HepG2 (cell line): ENCODE results near the gene CPB2. TPM values are rescaled to one million over a fixed set of nuclear protein-coding genes. Genes with fewer than 3 reads are reported as not detected.

Experiments used
- AKAP8 ChIP-seq: sonication (generic); formaldehyde crosslinking; IDR thresholded peaks from 2 replicates; pipeline ENCODE4 v1.5.1; 2020; ENCODE audit warnings: mild to moderate bottlenecking, missing genetic modification reagents
- ATF4 ChIP-seq, 2 experiments: fragments of 450-650 bp in 1 of 2; sonication (generic) in 1 of 2; formaldehyde crosslinking; IDR thresholded peaks; 2 replicates each; pipeline versions ENCODE4 v1.5.0 to v1.8.0; 2020 to 2022; ENCODE audit warnings: mild to moderate bottlenecking in 1 of 2, missing genetic modification reagents in 1 of 2
- CBX1 ChIP-seq: IDR thresholded peaks from one replicate; pipeline ENCODE4 v1.6.1; 2016; ENCODE audit warnings: antibody characterized with exemption, low read depth
- CREBL2 ChIP-seq: sonication (generic); formaldehyde crosslinking; IDR thresholded peaks from 2 replicates; pipeline ENCODE4 v1.8.1; 2023; ENCODE audit warnings: missing genetic modification reagents, mild to moderate bottlenecking, borderline replicate concordance
- GATAD2A ChIP-seq: IDR thresholded peaks from 2 replicates; pipeline ENCODE4 v1.6.1; 2016
- HNF4G ChIP-seq, 2 experiments: sonication (generic) in 1 of 2; formaldehyde crosslinking in 1 of 2; IDR thresholded peaks; 2 replicates each; pipeline versions ENCODE4 v1.4.0 to v1.6.1; 2011 to 2020; ENCODE audit warnings: borderline replicate concordance in 2 of 2, low read depth in 2 of 2, mild to moderate bottlenecking in 2 of 2, low read length in 1 of 2, missing genetic modification reagents in 1 of 2, moderate library complexity in 1 of 2
- HOXA5 ChIP-seq: sonication (generic); formaldehyde crosslinking; IDR thresholded peaks from 2 replicates; pipeline ENCODE4 v1.4.0; 2020; ENCODE audit warnings: missing genetic modification reagents
- KMT2A ChIP-seq: sonication (generic); formaldehyde crosslinking; IDR thresholded peaks from 2 replicates; pipeline ENCODE4 v1.4.0; 2020; ENCODE audit warnings: missing genetic modification reagents
- ONECUT2 ChIP-seq: sonication (generic); formaldehyde crosslinking; IDR thresholded peaks from 2 replicates; pipeline ENCODE4 v1.4.0; 2020; ENCODE audit warnings: missing genetic modification reagents
- PRMT3 ChIP-seq: sonication (generic); formaldehyde crosslinking; IDR thresholded peaks from 2 replicates; pipeline ENCODE4 v1.8.1; 2022; ENCODE audit warnings: low read depth, mild to moderate bottlenecking, moderate library complexity, missing genetic modification reagents, borderline replicate concordance
- ZFP1 ChIP-seq: IDR thresholded peaks from 2 replicates; pipeline ENCODE4 v1.6.1; 2016
- polyA plus RNA-seq, 8 experiments: library from polyadenylated mRNA; depleted of rRNA in 3 of 8; stranded (reverse) in 7 of 8; unstranded in 1 of 8; fragments of >200 nt; fragmentation: Illumina TruSeq in 4 of 8; extraction: Trizol in 4 of 8; gene quantifications; 2 replicates each; pipeline versions ENCODE4 v1.2.1 to v1.2.3, GENCODE V29; 2011 to 2016; ENCODE audit warnings: low read depth in 4 of 8, missing spikeins in 1 of 8, mixed read lengths in 1 of 8; ENCODE audit not compliant: insufficient read depth in 1 of 8
- total RNA-seq, 5 experiments: library from RNA; depleted of rRNA; stranded (reverse); fragments of >200 nt; fragmentation: Illumina TruSeq; extraction: Trizol; gene quantifications; 2 replicates each; pipeline ENCODE4 v1.2.3, GENCODE V29; 2016; ENCODE audit warnings: low read depth in 1 of 5
- TF ChIP-seq, protein P1 (sequence below): IDR thresholded peaks from 2 replicates; pipeline ENCODE4 v1.6.1; 2016; ENCODE audit warnings: low read depth, missing genetic modification reagents, missing compliant biosample characterization
- TF ChIP-seq, protein P2 (sequence below): sonication (generic); formaldehyde crosslinking; conservative IDR thresholded peaks from 2 replicates; pipeline ENCODE4 v1.4.0; 2020; ENCODE audit warnings: mild to moderate bottlenecking, missing genetic modification reagents, moderate library complexity
- TF ChIP-seq, protein P3 (sequence below): sonication (generic); formaldehyde crosslinking; IDR thresholded peaks from 2 replicates; pipeline ENCODE4 v1.5.0; 2020; ENCODE audit warnings: mild to moderate bottlenecking, missing genetic modification reagents
- TF ChIP-seq, protein P4 (sequence below): sonication (generic); formaldehyde crosslinking; IDR thresholded peaks from 2 replicates; pipeline ENCODE4 v1.8.0; 2022; ENCODE audit warnings: mild to moderate bottlenecking, missing genetic modification reagents

The CPB2 gene
- total and polyA plus RNA-seq, 2 of the 13 experiments (the other 11 are each of a cell fraction or from before 2014, with no cell fraction given) = 125 to 140 TPM

- TF ChIP-seq ATF4 (CRISPR knock-in tag; IDR thresholded peaks at IDR 0.05) (peak in 1 of 2 experiments; percentile 57; a peak in 1 of 4 replicates), GATAD2A (CRISPR knock-in tag) (peak; percentile 96), CREBL2 (CRISPR knock-in tag) (no peak), ONECUT2 (peak; percentile 50; the same call in 1 of the 2 replicates), ZFP1 (CRISPR knock-in tag) (peak; percentile 73; the same call in 1 of the 2 replicates), KMT2A (no peak; the same call in 1 of the 2 replicates), CBX1 (no peak), AKAP8 (CRISPR knock-in tag) (no peak), PRMT3 (CRISPR knock-in tag) (no peak), HNF4G (IDR thresholded peaks at IDR 0.05; ENCODE audit: borderline replicate concordance, low read depth, low read length) (peak; percentile 91), HNF4G (CRISPR knock-in tag; IDR thresholded peaks at IDR 0.05; ENCODE audit: borderline replicate concordance, low read depth) (peak; percentile 56; the same call in 1 of the 2 replicates), HOXA5 (peak; percentile 81; the same call in 1 of the 2 replicates)
- TF ChIP-seq, protein P1, sequence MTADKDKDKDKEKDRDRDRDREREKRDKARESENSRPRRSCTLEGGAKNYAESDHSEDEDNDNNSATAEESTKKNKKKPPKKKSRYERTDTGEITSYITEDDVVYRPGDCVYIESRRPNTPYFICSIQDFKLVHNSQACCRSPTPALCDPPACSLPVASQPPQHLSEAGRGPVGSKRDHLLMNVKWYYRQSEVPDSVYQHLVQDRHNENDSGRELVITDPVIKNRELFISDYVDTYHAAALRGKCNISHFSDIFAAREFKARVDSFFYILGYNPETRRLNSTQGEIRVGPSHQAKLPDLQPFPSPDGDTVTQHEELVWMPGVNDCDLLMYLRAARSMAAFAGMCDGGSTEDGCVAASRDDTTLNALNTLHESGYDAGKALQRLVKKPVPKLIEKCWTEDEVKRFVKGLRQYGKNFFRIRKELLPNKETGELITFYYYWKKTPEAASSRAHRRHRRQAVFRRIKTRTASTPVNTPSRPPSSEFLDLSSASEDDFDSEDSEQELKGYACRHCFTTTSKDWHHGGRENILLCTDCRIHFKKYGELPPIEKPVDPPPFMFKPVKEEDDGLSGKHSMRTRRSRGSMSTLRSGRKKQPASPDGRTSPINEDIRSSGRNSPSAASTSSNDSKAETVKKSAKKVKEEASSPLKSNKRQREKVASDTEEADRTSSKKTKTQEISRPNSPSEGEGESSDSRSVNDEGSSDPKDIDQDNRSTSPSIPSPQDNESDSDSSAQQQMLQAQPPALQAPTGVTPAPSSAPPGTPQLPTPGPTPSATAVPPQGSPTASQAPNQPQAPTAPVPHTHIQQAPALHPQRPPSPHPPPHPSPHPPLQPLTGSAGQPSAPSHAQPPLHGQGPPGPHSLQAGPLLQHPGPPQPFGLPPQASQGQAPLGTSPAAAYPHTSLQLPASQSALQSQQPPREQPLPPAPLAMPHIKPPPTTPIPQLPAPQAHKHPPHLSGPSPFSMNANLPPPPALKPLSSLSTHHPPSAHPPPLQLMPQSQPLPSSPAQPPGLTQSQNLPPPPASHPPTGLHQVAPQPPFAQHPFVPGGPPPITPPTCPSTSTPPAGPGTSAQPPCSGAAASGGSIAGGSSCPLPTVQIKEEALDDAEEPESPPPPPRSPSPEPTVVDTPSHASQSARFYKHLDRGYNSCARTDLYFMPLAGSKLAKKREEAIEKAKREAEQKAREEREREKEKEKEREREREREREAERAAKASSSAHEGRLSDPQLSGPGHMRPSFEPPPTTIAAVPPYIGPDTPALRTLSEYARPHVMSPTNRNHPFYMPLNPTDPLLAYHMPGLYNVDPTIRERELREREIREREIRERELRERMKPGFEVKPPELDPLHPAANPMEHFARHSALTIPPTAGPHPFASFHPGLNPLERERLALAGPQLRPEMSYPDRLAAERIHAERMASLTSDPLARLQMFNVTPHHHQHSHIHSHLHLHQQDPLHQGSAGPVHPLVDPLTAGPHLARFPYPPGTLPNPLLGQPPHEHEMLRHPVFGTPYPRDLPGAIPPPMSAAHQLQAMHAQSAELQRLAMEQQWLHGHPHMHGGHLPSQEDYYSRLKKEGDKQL (CRISPR knock-in tag) = peak; percentile 82
- TF ChIP-seq, protein P2, sequence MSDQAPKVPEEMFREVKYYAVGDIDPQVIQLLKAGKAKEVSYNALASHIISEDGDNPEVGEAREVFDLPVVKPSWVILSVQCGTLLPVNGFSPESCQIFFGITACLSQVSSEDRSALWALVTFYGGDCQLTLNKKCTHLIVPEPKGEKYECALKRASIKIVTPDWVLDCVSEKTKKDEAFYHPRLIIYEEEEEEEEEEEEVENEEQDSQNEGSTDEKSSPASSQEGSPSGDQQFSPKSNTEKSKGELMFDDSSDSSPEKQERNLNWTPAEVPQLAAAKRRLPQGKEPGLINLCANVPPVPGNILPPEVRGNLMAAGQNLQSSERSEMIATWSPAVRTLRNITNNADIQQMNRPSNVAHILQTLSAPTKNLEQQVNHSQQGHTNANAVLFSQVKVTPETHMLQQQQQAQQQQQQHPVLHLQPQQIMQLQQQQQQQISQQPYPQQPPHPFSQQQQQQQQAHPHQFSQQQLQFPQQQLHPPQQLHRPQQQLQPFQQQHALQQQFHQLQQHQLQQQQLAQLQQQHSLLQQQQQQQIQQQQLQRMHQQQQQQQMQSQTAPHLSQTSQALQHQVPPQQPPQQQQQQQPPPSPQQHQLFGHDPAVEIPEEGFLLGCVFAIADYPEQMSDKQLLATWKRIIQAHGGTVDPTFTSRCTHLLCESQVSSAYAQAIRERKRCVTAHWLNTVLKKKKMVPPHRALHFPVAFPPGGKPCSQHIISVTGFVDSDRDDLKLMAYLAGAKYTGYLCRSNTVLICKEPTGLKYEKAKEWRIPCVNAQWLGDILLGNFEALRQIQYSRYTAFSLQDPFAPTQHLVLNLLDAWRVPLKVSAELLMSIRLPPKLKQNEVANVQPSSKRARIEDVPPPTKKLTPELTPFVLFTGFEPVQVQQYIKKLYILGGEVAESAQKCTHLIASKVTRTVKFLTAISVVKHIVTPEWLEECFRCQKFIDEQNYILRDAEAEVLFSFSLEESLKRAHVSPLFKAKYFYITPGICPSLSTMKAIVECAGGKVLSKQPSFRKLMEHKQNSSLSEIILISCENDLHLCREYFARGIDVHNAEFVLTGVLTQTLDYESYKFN (CRISPR knock-in tag) = peak; percentile 99
- TF ChIP-seq, protein P3, sequence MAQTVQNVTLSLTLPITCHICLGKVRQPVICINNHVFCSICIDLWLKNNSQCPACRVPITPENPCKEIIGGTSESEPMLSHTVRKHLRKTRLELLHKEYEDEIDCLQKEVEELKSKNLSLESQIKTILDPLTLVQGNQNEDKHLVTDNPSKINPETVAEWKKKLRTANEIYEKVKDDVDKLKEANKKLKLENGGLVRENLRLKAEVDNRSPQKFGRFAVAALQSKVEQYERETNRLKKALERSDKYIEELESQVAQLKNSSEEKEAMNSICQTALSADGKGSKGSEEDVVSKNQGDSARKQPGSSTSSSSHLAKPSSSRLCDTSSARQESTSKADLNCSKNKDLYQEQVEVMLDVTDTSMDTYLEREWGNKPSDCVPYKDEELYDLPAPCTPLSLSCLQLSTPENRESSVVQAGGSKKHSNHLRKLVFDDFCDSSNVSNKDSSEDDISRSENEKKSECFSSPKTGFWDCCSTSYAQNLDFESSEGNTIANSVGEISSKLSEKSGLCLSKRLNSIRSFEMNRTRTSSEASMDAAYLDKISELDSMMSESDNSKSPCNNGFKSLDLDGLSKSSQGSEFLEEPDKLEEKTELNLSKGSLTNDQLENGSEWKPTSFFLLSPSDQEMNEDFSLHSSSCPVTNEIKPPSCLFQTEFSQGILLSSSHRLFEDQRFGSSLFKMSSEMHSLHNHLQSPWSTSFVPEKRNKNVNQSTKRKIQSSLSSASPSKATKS (CRISPR knock-in tag) = no peak
- TF ChIP-seq, protein P4, sequence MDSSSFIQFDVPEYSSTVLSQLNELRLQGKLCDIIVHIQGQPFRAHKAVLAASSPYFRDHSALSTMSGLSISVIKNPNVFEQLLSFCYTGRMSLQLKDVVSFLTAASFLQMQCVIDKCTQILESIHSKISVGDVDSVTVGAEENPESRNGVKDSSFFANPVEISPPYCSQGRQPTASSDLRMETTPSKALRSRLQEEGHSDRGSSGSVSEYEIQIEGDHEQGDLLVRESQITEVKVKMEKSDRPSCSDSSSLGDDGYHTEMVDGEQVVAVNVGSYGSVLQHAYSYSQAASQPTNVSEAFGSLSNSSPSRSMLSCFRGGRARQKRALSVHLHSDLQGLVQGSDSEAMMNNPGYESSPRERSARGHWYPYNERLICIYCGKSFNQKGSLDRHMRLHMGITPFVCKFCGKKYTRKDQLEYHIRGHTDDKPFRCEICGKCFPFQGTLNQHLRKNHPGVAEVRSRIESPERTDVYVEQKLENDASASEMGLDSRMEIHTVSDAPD = no peak
Measured at GRCh38 chr13:46143184-46143701, 38.4 kb upstream of the CPB2 start (continued).
